Fibroblast of skin of scalp (primary cell): ENCODE measurements around the gene COA8.
A peak's percentile ranks its signal among the peaks of the same experiment; 100 is the strongest.

Experiments used
- DNase-seq: peaks from one replicate; pipeline ENCODE4 v3.0.0-alpha.2; 2013

COA8 gene

GRCh38 chr14:103526247-103526913 lies 36.4 kb upstream of the COA8 start:
- no peak for DNase-seq

DNA sequence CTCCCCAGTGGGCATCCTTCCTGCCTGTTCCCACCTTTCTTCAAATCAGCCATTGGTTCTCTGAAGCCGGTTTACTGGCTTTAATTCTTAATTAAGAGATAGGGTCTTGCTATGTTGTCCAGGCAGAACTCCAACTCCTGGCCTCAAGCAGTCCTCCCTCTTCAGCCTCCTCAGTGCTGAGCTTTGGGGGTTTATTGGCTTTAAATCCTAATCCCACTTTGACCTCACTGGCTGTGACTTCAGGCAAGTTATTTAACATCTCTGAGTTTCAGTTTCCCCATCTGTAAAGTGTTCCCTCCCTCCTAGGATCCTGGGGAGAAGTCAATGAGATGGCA lies 35.9 kb upstream of the COA8 start:
- no peak for DNase-seq

GRCh38 chr14:103527408-103528145 lies 35.2 kb upstream of the COA8 start:
- DNase-seq = peak; percentile 60

GRCh38 chr14:103528146-103528586 lies 34.6 kb upstream of the COA8 start:
- DNase-seq = no peak

GRCh38 chr14:103528587-103529382 lies 34.0 kb upstream of the COA8 start, which contains the start of gene TRMT61A:
Gene TRMT61A, plus strand, starts transcription at chr14:103529196. Its CDS starts 783 bp downstream, at chr14:103529979.
- peak; percentile 90 for DNase-seq

DNA sequence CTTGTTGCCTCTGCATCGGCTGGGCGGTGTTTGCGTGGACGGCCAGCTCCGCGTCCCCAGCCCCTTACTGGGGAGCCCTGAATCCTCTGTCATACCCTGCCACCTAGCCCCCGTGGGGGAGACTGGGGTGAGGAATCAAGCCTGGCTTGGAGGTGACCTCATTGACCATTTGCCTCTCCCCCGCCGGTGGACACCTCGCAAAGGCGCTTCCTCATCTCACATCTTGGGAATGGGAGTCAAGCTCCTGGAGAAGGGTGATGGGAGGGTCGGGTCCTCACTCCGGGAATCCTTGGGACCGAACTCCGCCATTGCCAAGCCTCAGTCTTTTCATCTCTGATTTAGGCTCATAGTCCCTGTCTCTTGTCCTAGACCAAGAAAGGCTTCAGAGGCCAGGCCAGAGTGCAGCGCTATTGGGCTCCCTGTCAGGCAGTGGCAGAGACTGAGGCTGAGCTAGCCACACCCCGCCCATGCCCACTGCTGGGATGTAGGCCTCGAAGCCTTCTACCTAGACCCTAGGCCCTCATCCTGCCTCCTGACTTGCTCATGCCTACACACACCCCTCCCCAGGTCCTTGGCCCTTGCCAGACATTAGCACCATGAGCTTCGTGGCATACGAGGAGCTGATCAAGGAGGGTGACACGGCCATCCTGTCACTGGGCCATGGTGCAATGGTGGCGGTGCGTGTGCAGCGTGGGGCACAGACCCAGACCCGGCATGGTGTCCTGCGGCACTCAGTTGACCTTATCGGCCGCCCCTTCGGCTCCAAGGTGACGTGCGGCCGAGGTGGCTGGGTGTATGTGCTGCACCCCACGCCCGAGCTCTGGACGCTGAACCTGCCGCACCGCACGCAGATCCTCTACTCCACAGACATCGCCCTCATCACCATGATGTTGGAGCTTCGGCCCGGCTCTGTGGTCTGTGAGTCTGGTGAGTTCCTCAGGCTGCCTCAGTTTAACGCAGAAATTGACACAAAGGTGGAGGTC lies 33.1 kb upstream of the COA8 start:
- no peak for DNase-seq

DNA sequence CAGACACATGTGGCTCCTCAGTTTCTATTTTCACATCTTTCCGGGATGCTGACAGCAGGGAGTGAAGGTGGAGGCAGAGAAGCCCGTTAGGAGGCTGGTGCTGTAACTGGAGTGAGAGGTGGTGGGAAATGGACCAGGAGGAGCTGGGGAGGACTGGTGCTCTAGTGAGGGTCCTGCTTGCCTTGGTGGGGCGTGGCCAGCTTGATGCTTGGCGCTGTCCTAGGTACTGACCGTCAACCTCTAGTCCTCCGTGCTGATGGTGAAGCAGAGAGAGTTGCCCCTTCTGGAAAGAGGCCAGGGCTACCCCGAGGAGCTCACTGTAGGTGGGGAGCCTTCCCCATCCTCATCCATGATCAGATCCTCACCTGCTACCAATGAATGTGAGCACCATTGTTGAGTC lies 32.4 kb upstream of the COA8 start:
- no peak for DNase-seq

GRCh38 chr14:103530831-103531230 lies 31.9 kb upstream of the COA8 start:
- no peak for DNase-seq

DNA sequence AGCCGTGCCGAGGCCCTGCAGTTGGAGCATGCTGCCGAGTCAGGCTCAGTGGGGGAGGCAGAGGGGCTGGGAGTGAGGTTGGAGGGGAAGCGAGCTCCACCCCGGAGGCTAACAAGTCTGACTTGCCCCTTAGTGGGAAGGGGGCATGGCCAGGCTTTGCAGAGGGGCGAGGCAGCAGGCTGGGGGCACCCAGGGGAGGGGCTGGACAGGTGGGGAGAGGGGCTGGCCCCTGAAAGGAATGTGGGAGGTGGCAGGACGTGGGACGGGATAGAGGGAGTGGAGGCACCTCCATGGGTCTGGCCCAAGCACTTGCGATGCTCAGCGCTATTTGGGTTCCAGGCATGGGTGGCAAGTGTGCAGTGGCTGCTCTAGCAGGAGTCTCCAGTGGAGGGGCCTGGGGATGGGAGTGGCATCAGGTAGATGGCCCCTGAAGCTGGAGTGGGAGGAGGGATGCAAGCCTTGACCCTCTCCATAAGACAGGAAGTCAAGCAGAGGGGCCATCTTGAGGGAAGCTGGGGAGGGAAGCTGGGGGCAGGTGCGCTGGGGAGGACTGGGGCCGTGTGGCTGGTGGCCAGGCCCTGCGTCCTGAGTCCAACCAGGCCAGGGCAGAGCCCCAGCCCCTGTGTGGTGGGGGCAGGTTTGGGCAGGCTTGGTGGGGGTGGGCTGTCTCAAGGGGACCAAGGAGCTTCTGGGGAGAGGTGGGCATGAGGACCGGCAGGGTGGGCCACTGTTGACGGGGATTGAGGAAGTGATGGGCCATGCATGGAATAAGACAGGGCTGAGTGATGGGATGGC lies 31.1 kb upstream of the COA8 start:
- DNase-seq = no peak

- no peak for DNase-seq
Observed at GRCh38 chr14:103532216-103533136, 30.3 kb upstream of the COA8 start.

- no peak for DNase-seq
Observed at GRCh38 chr14:103533137-103533998, 29.4 kb upstream of the COA8 start.

- DNase-seq = no peak
Observed at GRCh38 chr14:103533999-103534575, 28.7 kb upstream of the COA8 start.

GRCh38 chr14:103534576-103535061 lies 28.1 kb upstream of the COA8 start:
- DNase-seq = no peak

- no peak for DNase-seq
Observed at GRCh38 chr14:103535081-103535890, 27.5 kb upstream of the COA8 start.

DNA sequence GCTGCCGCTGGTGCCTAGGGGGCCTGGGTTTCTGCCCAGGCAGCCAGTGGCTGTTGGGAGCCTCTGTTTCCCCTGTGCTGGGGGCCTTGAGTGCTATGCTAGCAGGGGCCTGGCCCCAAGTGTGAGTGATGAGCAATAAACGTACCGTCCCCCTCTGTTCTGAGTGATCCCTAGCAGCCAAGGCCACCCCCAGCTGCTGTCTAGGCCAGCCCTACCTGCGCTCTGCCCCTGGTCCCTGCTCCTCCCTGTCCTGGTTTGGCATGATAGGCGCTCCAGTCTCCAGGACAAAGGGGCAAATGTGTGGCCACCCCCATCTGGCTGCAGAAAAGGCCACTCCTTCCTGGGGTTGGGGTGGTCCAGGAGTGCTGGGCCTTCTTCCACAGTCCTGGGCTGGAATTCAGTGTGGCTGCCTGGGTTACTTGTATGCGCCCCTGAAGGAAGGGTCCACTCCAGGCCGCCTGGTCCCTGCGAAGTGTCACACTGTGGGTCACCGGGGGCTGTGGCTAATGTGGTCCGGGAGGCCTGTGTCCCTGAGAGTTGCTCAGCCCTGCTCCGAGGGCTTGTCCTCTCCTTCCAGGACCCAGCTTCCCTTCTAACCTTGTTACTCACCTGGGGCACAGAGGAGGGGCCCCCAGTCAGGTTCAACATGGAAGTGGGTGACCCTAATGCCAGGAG lies 26.7 kb upstream of the COA8 start:
- no peak for DNase-seq

DNA sequence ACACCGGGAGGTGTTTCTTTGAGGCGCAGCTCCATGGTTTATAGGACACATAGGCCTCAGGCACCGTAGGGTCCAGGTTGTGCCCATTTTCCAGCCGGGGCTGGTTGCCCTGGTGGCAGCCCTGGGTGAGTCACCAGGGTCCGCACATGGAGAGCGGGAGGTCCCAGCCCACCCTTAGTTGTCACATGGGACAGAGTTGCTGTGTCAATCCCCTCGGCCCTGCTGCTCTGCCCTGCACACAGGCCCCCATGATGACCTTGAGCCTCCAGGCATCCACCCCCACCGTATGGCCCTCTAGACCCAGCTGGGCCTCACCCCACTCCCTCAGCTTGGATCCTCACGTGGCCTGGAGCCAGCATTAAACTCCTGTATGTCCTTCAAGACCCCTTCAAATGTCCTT lies 26.1 kb upstream of the COA8 start:
- no peak for DNase-seq
